K562 (cell line): Measurements from ENCODE around the gene KLK3.

Experiments
- CLOCK ChIP-seq: fragments of 250-450 bp; sonication (Bioruptor Pico); IDR thresholded peaks from 2 replicates; pipeline ENCODE4 v1.4.0; 2020; ENCODE audit warnings: mild to moderate bottlenecking, moderate library complexity, borderline replicate concordance
- GABPA ChIP-seq: fragments of 200-800 bp; sonication (Bioruptor generic); conservative IDR thresholded peaks from 2 replicates; pipeline ENCODE4 v1.6.1; 2016; ENCODE audit warnings: low read depth, missing genetic modification characterization, missing compliant biosample characterization
- HLTF ChIP-seq: fragments of 450-650 bp; IDR thresholded peaks from 2 replicates; pipeline ENCODE4 v1.6.1; 2016
- HMGXB4 ChIP-seq: sonication (generic); formaldehyde crosslinking; IDR thresholded peaks from 2 replicates; pipeline ENCODE4 v1.8.1; 2023; ENCODE audit warnings: mild to moderate bottlenecking, missing genetic modification reagents
- NFYB ChIP-seq: IDR thresholded peaks from 2 replicates; pipeline ENCODE4 v1.6.1; 2011; ENCODE audit warnings: mild to moderate bottlenecking, moderate library complexity; ENCODE audit not compliant: insufficient read length; ENCODE audit errors: extremely low read depth
- NONO ChIP-seq, 2 experiments: fragments of 200-400 bp in 1 of 2; fragments of 450-650 bp in 1 of 2; formaldehyde crosslinking in 1 of 2; IDR thresholded peaks; 2 replicates each; pipeline ENCODE4 v1.6.1; 2017; ENCODE audit warnings: low read depth in 2 of 2, mild to moderate bottlenecking in 2 of 2, moderate library complexity in 2 of 2, low read length in 1 of 2
- RAD21 ChIP-seq, 2 experiments: fragments of 250-450 bp in 1 of 2; fragments of 450-650 bp in 1 of 2; sonication (Bioruptor Pico) in 1 of 2; formaldehyde crosslinking in 1 of 2; IDR thresholded peaks in 1 of 2; conservative IDR thresholded peaks in 1 of 2; 2 replicates each; pipeline versions ENCODE4 v1.4.0 to v1.8.0; 2020 to 2022; ENCODE audit warnings: mild to moderate bottlenecking in 2 of 2, moderate library complexity in 1 of 2
- TEAD2 ChIP-seq: fragments of 450-650 bp; IDR thresholded peaks from 2 replicates; pipeline ENCODE4 v1.6.1; 2016; ENCODE audit warnings: missing genetic modification characterization, control low read depth, missing compliant biosample characterization
- USF2 ChIP-seq: sonication (generic); formaldehyde crosslinking; IDR thresholded peaks from 2 replicates; pipeline ENCODE4 v1.5.0; 2020; ENCODE audit warnings: missing genetic modification reagents
- YY1 ChIP-seq, 3 experiments: IDR thresholded peaks; 2 replicates each; pipeline ENCODE4 v1.6.1; 2011; ENCODE audit warnings: low read length in 2 of 3, mild to moderate bottlenecking in 2 of 3, moderate library complexity in 2 of 3, borderline replicate concordance in 1 of 3, control low read depth in 1 of 3, low read depth in 1 of 3; ENCODE audit not compliant: insufficient read depth in 3 of 3, insufficient replicate concordance in 2 of 3, control insufficient read depth in 1 of 3, insufficient read length in 1 of 3; ENCODE audit errors: extremely low read depth in 1 of 3

DNA sequence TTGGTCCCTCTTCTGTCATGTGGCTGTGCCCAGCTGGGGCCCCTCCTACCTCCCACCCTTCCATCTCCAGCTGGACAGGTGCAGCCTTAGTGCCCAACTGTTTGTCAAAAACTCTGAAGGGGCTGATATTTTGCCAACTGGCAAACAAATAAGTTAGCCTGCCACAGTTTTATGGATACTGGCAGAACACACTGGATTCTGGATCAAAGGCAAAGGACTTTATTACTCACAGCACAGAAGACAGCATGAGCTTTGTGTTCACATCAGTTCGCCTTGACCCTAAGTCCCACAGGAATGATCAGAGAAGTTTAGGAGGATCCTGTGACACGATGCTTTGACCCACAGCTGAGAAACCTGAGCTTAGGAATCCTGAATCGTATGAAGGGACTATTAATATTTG lies 34.9 kb downstream of the KLK3 start:
- no peak for TF ChIP-seq YY1 (IDR thresholded peaks at IDR 0.05; ENCODE audit: borderline replicate concordance in 1 of 3, control insufficient read depth in 1 of 3, extremely low read depth in 1 of 3, insufficient read depth in 3 of 3, insufficient read length in 1 of 3, insufficient replicate concordance in 2 of 3, low read depth in 1 of 3, low read length in 2 of 3)
- TF ChIP-seq TEAD2 (tag), result no peak
- no peak for TF ChIP-seq NFYB
- TF ChIP-seq USF2 (CRISPR knock-in tag), result no peak
- TF ChIP-seq CLOCK (CRISPR knock-in tag), result no peak
- TF ChIP-seq NONO (IDR thresholded peaks at IDR 0.05; ENCODE audit: low read depth in 2 of 2, low read length in 1 of 2), result no peak
- TF ChIP-seq RAD21 (CRISPR knock-in tag; conservative IDR thresholded peaks at IDR 0.05 in 1 of 2, IDR thresholded peaks at IDR 0.05 in 1 of 2), result no peak
- no peak for TF ChIP-seq HMGXB4 (CRISPR knock-in tag)
- TF ChIP-seq HLTF, result no peak
- TF ChIP-seq GABPA (tag), result no peak
